ENCODE data around the gene OPCML.

OPCML gene

GRCh38 chr11:132691848-132692550 is 840.3 kb downstream of the OPCML start:
- no peak for FAIRE-seq

- no peak for FAIRE-seq
These were observed 845.4 kb downstream of the OPCML start for GRCh38 chr11:132686886-132687285.

- no peak for FAIRE-seq
These were observed 847.1 kb downstream of the OPCML start for GRCh38 chr11:132685174-132685611.

- no peak for FAIRE-seq
These were observed 848.7 kb downstream of the OPCML start for GRCh38 chr11:132683602-132684001.

GRCh38 chr11:132681971-132682370 is 850.3 kb downstream of the OPCML start:
- FAIRE-seq: no peak

GRCh38 chr11:132680584-132680983 is 851.7 kb downstream of the OPCML start:
- FAIRE-seq: no peak

GRCh38 chr11:132674151-132674550 is 858.1 kb downstream of the OPCML start:
- FAIRE-seq: no peak

GRCh38 chr11:132671851-132672370 is 860.4 kb downstream of the OPCML start:
- no peak for FAIRE-seq

GRCh38 chr11:132670921-132671675 is 861.2 kb downstream of the OPCML start:
- no peak for FAIRE-seq

- FAIRE-seq: no peak
These were observed 862.4 kb downstream of the OPCML start for GRCh38 chr11:132669949-132670348.

- no peak for FAIRE-seq
These were observed 867.1 kb downstream of the OPCML start for GRCh38 chr11:132665205-132665604.

GRCh38 chr11:132658696-132659095 is 873.6 kb downstream of the OPCML start:
- no peak for FAIRE-seq

- FAIRE-seq: no peak
These were observed 874.3 kb downstream of the OPCML start for GRCh38 chr11:132658004-132658403.

- FAIRE-seq: no peak
These were observed 877.0 kb downstream of the OPCML start for GRCh38 chr11:132655187-132655855.

- no peak for FAIRE-seq
These were observed 879.1 kb downstream of the OPCML start for GRCh38 chr11:132653237-132653636.

- no peak for FAIRE-seq
These were observed 881.2 kb downstream of the OPCML start for GRCh38 chr11:132650969-132651720.

GRCh38 chr11:132649277-132649676 is 883.0 kb downstream of the OPCML start:
- no peak for FAIRE-seq

- no peak for FAIRE-seq
These were observed 883.5 kb downstream of the OPCML start for GRCh38 chr11:132648851-132649250.

- no peak for FAIRE-seq
These were observed 885.4 kb downstream of the OPCML start for GRCh38 chr11:132646890-132647289.

- no peak for FAIRE-seq
These were observed 887.6 kb downstream of the OPCML start for GRCh38 chr11:132644520-132645239.

GRCh38 chr11:132643239-132643638 is 889.1 kb downstream of the OPCML start:
- no peak for FAIRE-seq

GRCh38 chr11:132640952-132641351 is 891.3 kb downstream of the OPCML start:
- FAIRE-seq: no peak
